ENCODE measurements around the gene GDAP1L1.
A peak's percentile ranks its signal among the peaks of the same experiment; 100 is the strongest.

GDAP1L1 gene

GRCh38 chr20:44247131-44247571, at the start of gene GDAP1L1:
Gene GDAP1L1 (plus strand): TSS chr20:44247308. CDS start chr20:44247335, 27 bp downstream.
- no peaks in the 10 kb centered on the region for H3K4me1 Mint-ChIP-seq (ENCODE audit: low read depth)
- no peak within 1 kb of the TSS for H3K27ac Mint-ChIP-seq
- H3K27me3 Mint-ChIP-seq (ENCODE audit: low read depth) = peaks cover 40% of the 10 kb centered on the region
- H3K36me3 Mint-ChIP-seq (ENCODE audit: low read depth) = no peaks in the 10 kb centered on the region
- H3K4me3 Mint-ChIP-seq = no peak within 1 kb of the TSS
- H3K9me3 Mint-ChIP-seq = no peaks in the 10 kb centered on the region

- Mint-ChIP-seq H3K27ac (peak overlapping the region; percentile 93), H3K9me3 (no peaks in the 10 kb centered on the region), H3K27me3 (ENCODE audit: low read depth) (no peaks in the 10 kb centered on the region), H3K4me3 (peak overlapping the region; percentile 74), H3K36me3 (ENCODE audit: low read depth) (peaks cover 57% of the 10 kb centered on the region), H3K4me1 (ENCODE audit: low read depth) (peaks cover 24% of the 10 kb centered on the region)
Observed at GRCh38 chr20:44198872-44199271, 48.2 kb upstream of the GDAP1L1 start.

GRCh38 chr20:44199877-44200276, 47.2 kb upstream of the GDAP1L1 start:
- H3K4me3 Mint-ChIP-seq = no peak overlapping the region
- H3K4me1 Mint-ChIP-seq (ENCODE audit: low read depth) = peaks cover 24% of the 10 kb centered on the region
- no peaks in the 10 kb centered on the region for H3K9me3 Mint-ChIP-seq
- peaks cover 57% of the 10 kb centered on the region for H3K36me3 Mint-ChIP-seq (ENCODE audit: low read depth)
- peak overlapping the region; percentile 93 for H3K27ac Mint-ChIP-seq
- H3K27me3 Mint-ChIP-seq (ENCODE audit: low read depth) = no peaks in the 10 kb centered on the region

- Mint-ChIP-seq H3K4me3 (no peak overlapping the region), H3K9me3 (no peaks in the 10 kb centered on the region), H3K27ac (no peak overlapping the region), H3K27me3 (ENCODE audit: low read depth) (no peaks in the 10 kb centered on the region), H3K36me3 (ENCODE audit: low read depth) (peaks cover 60% of the 10 kb centered on the region), H3K4me1 (ENCODE audit: low read depth) (peaks cover 24% of the 10 kb centered on the region)
Observed at GRCh38 chr20:44200371-44200770, 46.7 kb upstream of the GDAP1L1 start.

GRCh38 chr20:44200983-44201382, 46.1 kb upstream of the GDAP1L1 start:
- Mint-ChIP-seq H3K27ac (no peak overlapping the region), H3K4me3 (no peak overlapping the region), H3K9me3 (no peaks in the 10 kb centered on the region), H3K36me3 (ENCODE audit: low read depth) (peaks cover 57% of the 10 kb centered on the region), H3K27me3 (ENCODE audit: low read depth) (no peaks in the 10 kb centered on the region), H3K4me1 (ENCODE audit: low read depth) (peaks cover 24% of the 10 kb centered on the region)

- Mint-ChIP-seq H3K36me3 (ENCODE audit: low read depth) (peaks cover 48% of the 10 kb centered on the region), H3K27ac (no peak overlapping the region), H3K27me3 (ENCODE audit: low read depth) (no peaks in the 10 kb centered on the region), H3K4me3 (no peak overlapping the region), H3K4me1 (ENCODE audit: low read depth) (peaks cover 40% of the 10 kb centered on the region), H3K9me3 (no peaks in the 10 kb centered on the region)
Observed at GRCh38 chr20:44203161-44203560, 43.9 kb upstream of the GDAP1L1 start.

GRCh38 chr20:44204156-44204831, 42.8 kb upstream of the GDAP1L1 start:
- Mint-ChIP-seq H3K36me3 (ENCODE audit: low read depth) (peaks cover 45% of the 10 kb centered on the region), H3K27me3 (ENCODE audit: low read depth) (no peaks in the 10 kb centered on the region), H3K4me3 (no peak overlapping the region), H3K9me3 (no peaks in the 10 kb centered on the region), H3K4me1 (ENCODE audit: low read depth) (peaks cover 44% of the 10 kb centered on the region), H3K27ac (no peak overlapping the region)

GRCh38 chr20:44204832-44205215, 42.3 kb upstream of the GDAP1L1 start:
- no peak overlapping the region for H3K4me3 Mint-ChIP-seq
- H3K27me3 Mint-ChIP-seq (ENCODE audit: low read depth) = no peaks in the 10 kb centered on the region
- no peaks in the 10 kb centered on the region for H3K9me3 Mint-ChIP-seq
- peaks cover 41% of the 10 kb centered on the region for H3K36me3 Mint-ChIP-seq (ENCODE audit: low read depth)
- no peak overlapping the region for H3K27ac Mint-ChIP-seq
- H3K4me1 Mint-ChIP-seq (ENCODE audit: low read depth) = peaks cover 44% of the 10 kb centered on the region

- H3K27ac Mint-ChIP-seq = no peak overlapping the region
- H3K9me3 Mint-ChIP-seq = no peaks in the 10 kb centered on the region
- H3K4me1 Mint-ChIP-seq (ENCODE audit: low read depth) = peaks cover 43% of the 10 kb centered on the region
- peaks cover 34% of the 10 kb centered on the region for H3K36me3 Mint-ChIP-seq (ENCODE audit: low read depth)
- H3K27me3 Mint-ChIP-seq (ENCODE audit: low read depth) = no peaks in the 10 kb centered on the region
- no peak overlapping the region for H3K4me3 Mint-ChIP-seq
Observed at GRCh38 chr20:44206132-44206531, 41.0 kb upstream of the GDAP1L1 start.

GRCh38 chr20:44207126-44207723, 39.9 kb upstream of the GDAP1L1 start:
- no peaks in the 10 kb centered on the region for H3K9me3 Mint-ChIP-seq
- no peaks in the 10 kb centered on the region for H3K27me3 Mint-ChIP-seq (ENCODE audit: low read depth)
- peaks cover 27% of the 10 kb centered on the region for H3K36me3 Mint-ChIP-seq (ENCODE audit: low read depth)
- no peak overlapping the region for H3K27ac Mint-ChIP-seq
- H3K4me1 Mint-ChIP-seq (ENCODE audit: low read depth) = peaks cover 51% of the 10 kb centered on the region
- H3K4me3 Mint-ChIP-seq = peak overlapping the region; percentile 30

- H3K27ac Mint-ChIP-seq = no peak overlapping the region
- peaks cover 21% of the 10 kb centered on the region for H3K36me3 Mint-ChIP-seq (ENCODE audit: low read depth)
- peaks cover 48% of the 10 kb centered on the region for H3K4me1 Mint-ChIP-seq (ENCODE audit: low read depth)
- H3K9me3 Mint-ChIP-seq = no peaks in the 10 kb centered on the region
- H3K4me3 Mint-ChIP-seq = peak overlapping the region; percentile 99
- H3K27me3 Mint-ChIP-seq (ENCODE audit: low read depth) = no peaks in the 10 kb centered on the region
Observed at GRCh38 chr20:44208165-44208564, 38.9 kb upstream of the GDAP1L1 start.

GRCh38 chr20:44208770-44209169, 38.3 kb upstream of the GDAP1L1 start:
- no peaks in the 10 kb centered on the region for H3K27me3 Mint-ChIP-seq (ENCODE audit: low read depth)
- peaks cover 46% of the 10 kb centered on the region for H3K4me1 Mint-ChIP-seq (ENCODE audit: low read depth)
- peak overlapping the region; percentile 85 for H3K27ac Mint-ChIP-seq

GRCh38 chr20:44209686-44210405, 37.3 kb upstream of the GDAP1L1 start:
- peaks cover 46% of the 10 kb centered on the region for H3K4me1 Mint-ChIP-seq (ENCODE audit: low read depth)

More at GRCh38 chr20:44208770-44209169, 38.3 kb upstream of the GDAP1L1 start:
- peaks cover 20% of the 10 kb centered on the region for H3K36me3 Mint-ChIP-seq (ENCODE audit: low read depth)
- no peaks in the 10 kb centered on the region for H3K9me3 Mint-ChIP-seq
- H3K4me3 Mint-ChIP-seq = peak overlapping the region; percentile 99

GRCh38 chr20:44210406-44211176, 36.5 kb upstream of the GDAP1L1 start, which contains the start of gene OSER1:
Gene OSER1 (minus strand): TSS chr20:44210771. CDS start chr20:44206957, 3,814 bp downstream.
- Mint-ChIP-seq H3K4me3 (peak within 1 kb of the TSS; percentile 99), H3K9me3 (no peaks in the 10 kb centered on the region), H3K27ac (peak within 1 kb of the TSS; percentile 85), H3K4me1 (ENCODE audit: low read depth) (peaks cover 51% of the 10 kb centered on the region), H3K27me3 (ENCODE audit: low read depth) (no peaks in the 10 kb centered on the region), H3K36me3 (ENCODE audit: low read depth) (peaks cover 19% of the 10 kb centered on the region)

More at GRCh38 chr20:44209686-44210405, 37.3 kb upstream of the GDAP1L1 start:
- Mint-ChIP-seq H3K4me3 (peak overlapping the region; percentile 99), H3K9me3 (no peaks in the 10 kb centered on the region), H3K27me3 (ENCODE audit: low read depth) (no peaks in the 10 kb centered on the region), H3K27ac (peak overlapping the region; percentile 85), H3K36me3 (ENCODE audit: low read depth) (peaks cover 20% of the 10 kb centered on the region)

Measured in T-helper 1 cell treated with Interleukin-12 subunit alpha and Interleukin-12 subunit beta and Interleukin-4 antibody, amounts not matched to agents 30 μg/mL and 1 μg/mL, for 36 hours (primary cell).